ENCODE data around the gene PRR14. TPM values are rescaled to one million over a fixed set of nuclear protein-coding genes. Genes with fewer than 3 reads are reported as not detected.
"Not testable (repeated sequence)": the region's sequence is repeated elsewhere in the genome, so short reads cannot be mapped to it uniquely, and the experiment has no call there.

PRR14 gene
- total RNA-seq, 1 donor from 2014 or later: 6.8 TPM

DNA sequence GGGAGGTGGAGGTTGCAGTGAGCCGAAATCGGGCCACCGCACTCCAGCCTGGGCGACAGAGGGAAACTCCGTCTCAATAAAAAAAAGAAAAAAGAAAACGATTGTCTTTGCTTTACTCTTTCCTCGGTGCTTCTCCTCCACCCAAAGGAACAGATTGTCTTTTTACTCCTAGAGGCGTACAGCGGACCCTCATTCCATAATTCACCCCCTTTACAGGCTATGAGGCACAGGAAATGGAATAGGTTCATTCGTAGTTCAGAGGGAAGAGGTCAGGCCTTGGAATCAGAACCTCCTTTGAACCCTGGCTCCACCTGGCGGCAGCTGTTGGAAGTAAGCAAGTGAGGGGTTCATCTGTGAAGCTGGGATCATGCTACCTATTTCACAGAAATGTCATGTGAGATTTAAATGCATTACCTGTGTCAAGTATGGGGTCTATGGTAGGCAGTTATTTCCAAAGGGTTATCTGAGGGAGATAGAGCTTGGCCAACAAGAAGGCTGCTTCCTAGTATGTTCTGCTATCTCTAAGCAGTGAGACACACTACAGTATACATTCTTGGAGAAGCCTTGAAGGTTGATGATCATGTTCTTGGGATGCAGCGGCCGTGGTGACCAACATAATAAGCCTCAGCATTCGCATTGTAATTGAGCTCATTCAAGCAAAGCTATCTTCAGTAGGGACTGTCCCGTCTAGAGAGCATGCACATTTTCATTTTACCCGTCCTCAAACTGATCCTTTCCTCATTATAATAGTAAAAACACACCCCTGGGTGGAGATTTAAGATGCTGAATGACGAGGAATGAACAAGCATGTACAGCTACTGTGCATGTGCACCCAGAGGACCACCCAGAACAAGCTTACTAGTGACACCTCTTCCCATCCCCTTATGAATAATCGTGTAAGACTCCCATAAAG, 21.9 kb upstream of the PRR14 start:
- Histone ChIP-seq H3K9ac (ENCODE audit: low read depth in 1 of 3, low read length in 3 of 3) (peak overlapping the region in 1 of 3 donors; percentile 57), H3K4me1 (ENCODE audit: control insufficient read depth in 3 of 3, insufficient read depth in 3 of 3, low read length in 3 of 3) (peaks cover 0 to 6% (median 0%) of the 10 kb centered on the region in 3 donors), H3K9me3 (ENCODE audit: control insufficient read depth in 3 of 3, low read length in 3 of 3) (no peaks in the 10 kb centered on the region), H3K36me3 (ENCODE audit: control insufficient read depth in 3 of 3, insufficient read depth in 3 of 3, low read length in 3 of 3) (no peaks in the 10 kb centered on the region), H3K27me3 (ENCODE audit: control insufficient read depth in 3 of 3, insufficient read depth in 3 of 3, low read length in 3 of 3) (peaks cover 0 to 4% (median 0%) of the 10 kb centered on the region in 3 donors), H3K27ac (ENCODE audit: low read depth, low read length) (no peak overlapping the region), H3K4me3 (ENCODE audit: low read length in 3 of 3) (peak overlapping the region in 2 of 3 donors; percentile 38 to 73)

DNA sequence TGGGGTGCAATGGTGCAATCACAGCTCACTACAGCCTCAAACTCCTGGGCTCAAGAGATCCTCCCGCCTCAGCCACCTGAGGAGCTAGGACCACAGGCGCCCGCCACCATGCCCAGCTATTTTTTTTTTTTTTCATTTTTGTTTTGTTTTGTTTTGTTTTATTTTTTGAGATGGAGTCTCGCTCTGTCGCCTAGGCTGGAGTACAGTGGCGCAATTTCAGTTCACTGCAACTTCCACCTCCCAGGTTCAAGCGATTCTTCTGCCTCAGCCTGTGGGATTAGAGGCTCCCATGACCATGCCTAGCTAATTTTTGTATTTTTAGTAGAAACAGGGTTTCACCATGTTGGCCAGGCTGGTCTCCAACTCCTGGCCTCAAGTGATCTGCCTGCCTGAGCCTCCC, 18.3 kb upstream of the PRR14 start:
- H3K4me1 ChIP-seq (ENCODE audit: control insufficient read depth in 3 of 3, insufficient read depth in 3 of 3, low read length in 3 of 3): peaks cover 5 to 10% (median 8%) of the 10 kb centered on the region in 3 donors
- not testable (repeated sequence) for H3K9ac ChIP-seq (ENCODE audit: low read depth in 1 of 3, low read length in 3 of 3); H3K27me3 ChIP-seq (ENCODE audit: control insufficient read depth in 3 of 3, insufficient read depth in 3 of 3, low read length in 3 of 3); H3K4me3 ChIP-seq (ENCODE audit: low read length in 3 of 3); H3K27ac ChIP-seq (ENCODE audit: low read depth, low read length); H3K36me3 ChIP-seq (ENCODE audit: control insufficient read depth in 3 of 3, insufficient read depth in 3 of 3, low read length in 3 of 3); H3K9me3 ChIP-seq (ENCODE audit: control insufficient read depth in 3 of 3, low read length in 3 of 3)

DNA sequence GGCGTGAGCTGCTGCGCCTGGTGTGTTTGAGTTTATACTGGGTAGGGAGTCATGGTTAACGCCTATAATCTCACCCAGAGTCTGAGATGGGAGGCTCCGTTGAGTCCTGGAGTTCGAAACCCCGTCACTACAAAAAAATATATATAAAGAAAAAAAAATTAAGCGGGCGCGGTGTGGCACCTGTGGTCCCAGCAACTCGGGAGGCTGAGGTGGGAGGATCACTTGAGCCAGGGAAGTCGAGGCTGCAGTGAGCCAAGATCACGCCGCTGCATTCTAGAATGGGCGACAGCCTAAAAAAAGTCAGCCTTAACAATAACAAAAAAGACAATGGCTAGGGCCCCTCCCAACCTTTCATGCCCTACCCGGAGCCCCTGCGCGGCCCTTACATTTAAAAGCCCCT, 17.2 kb upstream of the PRR14 start:
- Histone ChIP-seq H3K4me3 (ENCODE audit: low read length in 3 of 3) (peak overlapping the region; percentile 82 to 91 (median 86)), H3K36me3 (ENCODE audit: control insufficient read depth in 3 of 3, insufficient read depth in 3 of 3, low read length in 3 of 3) (no peaks in the 10 kb centered on the region), H3K9me3 (ENCODE audit: control insufficient read depth in 3 of 3, low read length in 3 of 3) (no peaks in the 10 kb centered on the region), H3K27ac (ENCODE audit: low read depth, low read length) (peak overlapping the region; percentile 96), H3K27me3 (ENCODE audit: control insufficient read depth in 3 of 3, insufficient read depth in 3 of 3, low read length in 3 of 3) (no peaks in the 10 kb centered on the region), H3K4me1 (ENCODE audit: control insufficient read depth in 3 of 3, insufficient read depth in 3 of 3, low read length in 3 of 3) (peaks cover 5 to 9% (median 8%) of the 10 kb centered on the region in 3 donors), H3K9ac (ENCODE audit: low read depth in 1 of 3, low read length in 3 of 3) (peak overlapping the region; percentile 76 to 88 (median 84))

DNA sequence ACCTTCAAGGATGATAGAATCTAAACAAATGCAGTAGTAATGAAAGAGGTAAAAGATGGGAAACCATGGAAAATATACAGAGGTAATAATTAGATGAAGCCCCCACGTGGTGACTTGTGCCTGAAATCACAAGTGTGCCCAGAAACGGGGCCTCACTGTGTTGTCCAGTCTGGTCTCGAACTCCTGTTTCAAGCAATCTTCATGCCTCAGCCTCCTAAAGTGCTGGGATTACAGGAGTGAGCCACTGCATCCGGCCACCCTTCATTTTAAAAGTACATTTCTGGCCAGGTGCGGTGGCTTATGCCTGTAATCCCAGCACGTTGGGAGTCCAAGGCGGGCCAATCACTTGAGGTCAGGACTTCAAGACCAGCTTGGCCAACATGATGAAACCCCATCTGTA, 14.2 kb upstream of the PRR14 start:
- Histone ChIP-seq H3K9ac (ENCODE audit: low read depth in 1 of 3, low read length in 3 of 3) (no peak overlapping the region), H3K9me3 (ENCODE audit: control insufficient read depth in 3 of 3, low read length in 3 of 3) (no peaks in the 10 kb centered on the region), H3K27me3 (ENCODE audit: control insufficient read depth in 3 of 3, insufficient read depth in 3 of 3, low read length in 3 of 3) (no peaks in the 10 kb centered on the region), H3K27ac (ENCODE audit: low read depth, low read length) (no peak overlapping the region), H3K4me3 (ENCODE audit: low read length in 3 of 3) (no peak overlapping the region), H3K36me3 (ENCODE audit: control insufficient read depth in 3 of 3, insufficient read depth in 3 of 3, low read length in 3 of 3) (no peaks in the 10 kb centered on the region), H3K4me1 (ENCODE audit: control insufficient read depth in 3 of 3, insufficient read depth in 3 of 3, low read length in 3 of 3) (peaks cover 4 to 8% (median 5%) of the 10 kb centered on the region in 3 donors)

DNA sequence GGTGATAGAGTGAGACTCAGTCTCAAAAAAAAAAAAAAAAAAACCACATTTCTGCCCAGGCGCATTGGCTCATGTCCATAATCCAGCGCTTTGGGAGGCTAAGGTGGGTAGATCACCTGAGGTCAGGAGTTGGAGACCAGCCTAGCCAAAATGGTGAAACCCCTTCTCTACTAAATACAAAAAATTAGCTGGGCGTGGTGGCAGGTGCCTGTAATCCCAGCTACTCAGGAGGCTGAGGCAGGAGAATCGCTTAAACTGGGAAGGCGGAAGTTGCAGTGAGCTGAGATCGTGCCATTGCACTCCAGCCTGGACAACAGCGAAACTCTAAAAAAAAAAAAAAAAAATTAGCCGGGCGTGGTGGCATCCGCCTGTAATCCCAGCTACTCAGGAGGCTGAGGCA, 13.6 kb upstream of the PRR14 start:
- H3K4me1 ChIP-seq (ENCODE audit: control insufficient read depth in 3 of 3, insufficient read depth in 3 of 3, low read length in 3 of 3); H3K9ac ChIP-seq (ENCODE audit: low read depth in 1 of 3, low read length in 3 of 3); H3K9me3 ChIP-seq (ENCODE audit: control insufficient read depth in 3 of 3, low read length in 3 of 3); H3K4me3 ChIP-seq (ENCODE audit: low read length in 3 of 3); H3K27me3 ChIP-seq (ENCODE audit: control insufficient read depth in 3 of 3, insufficient read depth in 3 of 3, low read length in 3 of 3); H3K36me3 ChIP-seq (ENCODE audit: control insufficient read depth in 3 of 3, insufficient read depth in 3 of 3, low read length in 3 of 3); H3K27ac ChIP-seq (ENCODE audit: low read depth, low read length): not testable (repeated sequence)

DNA sequence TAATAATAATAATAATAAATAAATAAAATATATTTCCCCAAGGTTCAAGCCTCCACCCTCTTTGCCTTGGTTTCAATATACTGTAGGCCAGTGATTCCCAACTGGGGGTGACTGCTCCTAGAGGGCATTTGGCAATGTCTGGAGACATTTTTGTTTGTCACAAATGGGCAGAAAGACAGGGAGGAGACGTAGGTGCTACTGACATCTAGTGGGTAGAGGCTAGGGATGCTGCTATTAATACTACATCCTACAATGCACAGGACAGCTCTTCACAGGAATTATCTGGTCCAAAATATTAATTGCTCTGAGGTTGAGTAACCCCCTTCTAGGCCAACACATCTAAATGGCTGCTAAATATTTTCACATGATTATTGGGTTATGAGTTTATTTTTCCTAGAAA, 12.8 kb upstream of the PRR14 start:
- Histone ChIP-seq H3K36me3 (ENCODE audit: control insufficient read depth in 3 of 3, insufficient read depth in 3 of 3, low read length in 3 of 3) (no peaks in the 10 kb centered on the region), H3K27me3 (ENCODE audit: control insufficient read depth in 3 of 3, insufficient read depth in 3 of 3, low read length in 3 of 3) (no peaks in the 10 kb centered on the region), H3K27ac (ENCODE audit: low read depth, low read length) (no peak overlapping the region), H3K9me3 (ENCODE audit: control insufficient read depth in 3 of 3, low read length in 3 of 3) (no peaks in the 10 kb centered on the region), H3K4me3 (ENCODE audit: low read length in 3 of 3) (no peak overlapping the region), H3K9ac (ENCODE audit: low read depth in 1 of 3, low read length in 3 of 3) (no peak overlapping the region), H3K4me1 (ENCODE audit: control insufficient read depth in 3 of 3, insufficient read depth in 3 of 3, low read length in 3 of 3) (peaks cover 4 to 8% (median 5%) of the 10 kb centered on the region in 3 donors)

DNA sequence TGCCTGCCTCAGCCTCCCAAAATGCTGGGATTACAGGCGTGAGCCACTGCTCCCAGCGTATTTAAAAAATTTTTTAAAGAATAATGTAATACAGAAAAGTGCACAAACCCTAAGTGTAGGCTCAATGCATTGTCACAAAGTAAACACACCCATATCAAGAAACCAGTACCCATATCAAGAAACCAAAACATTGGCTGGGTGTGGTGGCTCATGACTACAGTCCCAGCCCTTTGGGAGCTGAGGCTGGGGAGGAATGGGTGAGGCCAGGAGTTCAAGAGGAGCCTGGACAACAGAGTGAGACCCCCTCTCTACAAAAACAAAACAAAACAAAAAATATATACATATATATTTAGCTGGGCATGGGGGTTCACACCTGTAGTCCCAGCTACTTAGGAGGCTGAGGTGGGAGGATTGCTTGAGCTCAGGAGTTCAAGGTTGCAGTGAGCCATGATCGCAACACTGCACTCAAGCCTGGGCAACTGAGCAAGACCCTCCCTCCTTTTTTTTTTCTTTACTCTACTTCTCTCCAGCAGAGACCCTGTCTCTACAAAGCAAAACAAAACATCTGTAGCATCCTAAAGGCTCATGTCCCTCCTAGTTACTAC, 9.3 kb upstream of the PRR14 start:
- Histone ChIP-seq H3K36me3 (ENCODE audit: control insufficient read depth in 3 of 3, insufficient read depth in 3 of 3, low read length in 3 of 3) (no peaks in the 10 kb centered on the region), H3K9me3 (ENCODE audit: control insufficient read depth in 3 of 3, low read length in 3 of 3) (no peaks in the 10 kb centered on the region)

DNA sequence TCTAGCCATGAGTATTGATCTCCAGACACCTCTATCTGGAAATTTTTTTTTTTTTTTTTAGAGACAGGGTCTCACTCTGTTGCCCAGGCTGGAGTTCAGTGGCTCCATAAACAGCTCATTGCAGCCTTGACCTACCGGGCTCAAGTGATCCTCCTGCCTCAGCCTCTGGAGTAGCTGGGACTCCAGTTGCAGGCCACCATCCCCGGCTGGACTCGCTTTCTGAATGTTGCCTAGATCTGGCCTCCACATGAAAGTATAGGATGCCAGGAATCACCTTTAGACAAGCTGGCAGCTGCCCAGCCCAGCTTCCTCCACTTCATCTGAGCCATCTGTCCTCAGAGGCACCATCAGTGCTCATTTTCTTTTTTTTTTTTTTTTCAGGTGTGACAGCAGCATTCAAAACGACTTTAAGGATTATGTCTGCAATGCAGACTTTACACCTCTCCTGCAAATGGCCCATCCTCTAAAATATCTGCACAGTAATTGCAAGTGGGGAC, 6.4 kb upstream of the PRR14 start:
- H3K9ac ChIP-seq (ENCODE audit: low read depth in 1 of 3, low read length in 3 of 3): no peak overlapping the region
- H3K27ac ChIP-seq (ENCODE audit: low read depth, low read length): no peak overlapping the region
- H3K4me1 ChIP-seq (ENCODE audit: control insufficient read depth in 3 of 3, insufficient read depth in 3 of 3, low read length in 3 of 3): no peaks in the 10 kb centered on the region
- H3K36me3 ChIP-seq (ENCODE audit: control insufficient read depth in 3 of 3, insufficient read depth in 3 of 3, low read length in 3 of 3): no peaks in the 10 kb centered on the region
- H3K27me3 ChIP-seq (ENCODE audit: control insufficient read depth in 3 of 3, insufficient read depth in 3 of 3, low read length in 3 of 3): no peaks in the 10 kb centered on the region
- no peaks in the 10 kb centered on the region for H3K9me3 ChIP-seq (ENCODE audit: control insufficient read depth in 3 of 3, low read length in 3 of 3)
- H3K4me3 ChIP-seq (ENCODE audit: low read length in 3 of 3): no peak overlapping the region

More for the DNA sequence above, 9.3 kb upstream of the PRR14 start:
- no peaks in the 10 kb centered on the region for H3K27me3 ChIP-seq (ENCODE audit: control insufficient read depth in 3 of 3, insufficient read depth in 3 of 3, low read length in 3 of 3)
- H3K4me3 ChIP-seq (ENCODE audit: low read length in 3 of 3): no peak overlapping the region
- H3K4me1 ChIP-seq (ENCODE audit: control insufficient read depth in 3 of 3, insufficient read depth in 3 of 3, low read length in 3 of 3): no peaks in the 10 kb centered on the region
- no peak overlapping the region for H3K9ac ChIP-seq (ENCODE audit: low read depth in 1 of 3, low read length in 3 of 3)
- H3K27ac ChIP-seq (ENCODE audit: low read depth, low read length): no peak overlapping the region

DNA sequence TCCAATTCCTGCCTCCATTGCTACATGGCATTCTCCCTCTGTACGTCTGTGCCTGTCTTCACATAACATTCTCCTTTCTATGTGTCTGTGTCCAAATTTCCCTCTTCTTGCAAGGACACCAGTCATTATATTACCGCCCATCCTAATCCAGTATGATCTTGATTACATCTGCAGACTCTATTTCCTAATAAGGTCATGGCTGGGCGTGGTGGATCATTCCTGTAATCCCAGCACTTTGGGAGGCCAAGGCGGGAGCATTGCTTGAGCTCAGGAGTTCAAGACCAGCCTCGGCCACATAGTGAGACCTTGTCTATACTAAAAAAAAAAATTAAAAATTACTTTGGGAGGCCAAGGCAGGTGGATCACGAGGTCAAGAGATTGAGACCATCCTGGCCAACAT, 5.0 kb upstream of the PRR14 start:
- H3K36me3 ChIP-seq (ENCODE audit: control insufficient read depth in 3 of 3, insufficient read depth in 3 of 3, low read length in 3 of 3): no peaks in the 10 kb centered on the region
- H3K4me1 ChIP-seq (ENCODE audit: control insufficient read depth in 3 of 3, insufficient read depth in 3 of 3, low read length in 3 of 3): peaks cover 0 to 9% (median 6%) of the 10 kb centered on the region in 3 donors
- no peak overlapping the region for H3K4me3 ChIP-seq (ENCODE audit: low read length in 3 of 3)
- no peaks in the 10 kb centered on the region for H3K27me3 ChIP-seq (ENCODE audit: control insufficient read depth in 3 of 3, insufficient read depth in 3 of 3, low read length in 3 of 3)
- no peak overlapping the region for H3K9ac ChIP-seq (ENCODE audit: low read depth in 1 of 3, low read length in 3 of 3)
- no peaks in the 10 kb centered on the region for H3K9me3 ChIP-seq (ENCODE audit: control insufficient read depth in 3 of 3, low read length in 3 of 3)
- H3K27ac ChIP-seq (ENCODE audit: low read depth, low read length): no peak overlapping the region

DNA sequence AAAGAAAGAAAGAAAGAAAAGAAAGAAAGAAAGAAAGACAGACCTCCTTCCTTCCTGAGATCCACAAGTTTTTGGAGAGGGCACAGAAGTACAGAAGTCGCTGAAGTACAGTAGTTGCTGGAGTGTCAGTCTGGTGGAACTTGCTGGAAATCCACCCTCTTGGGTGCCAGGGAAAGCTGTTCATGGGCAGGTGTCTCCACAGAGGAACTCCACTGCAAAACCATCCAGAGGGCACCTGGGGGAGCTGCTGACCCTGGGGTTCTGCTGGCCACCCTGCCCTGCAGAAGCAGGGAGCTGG, 3.5 kb upstream of the PRR14 start:
- H3K9ac ChIP-seq (ENCODE audit: low read depth in 1 of 3, low read length in 3 of 3): no peak overlapping the region
- H3K27ac ChIP-seq (ENCODE audit: low read depth, low read length): no peak overlapping the region
- no peaks in the 10 kb centered on the region for H3K9me3 ChIP-seq (ENCODE audit: control insufficient read depth in 3 of 3, low read length in 3 of 3)
- H3K4me1 ChIP-seq (ENCODE audit: control insufficient read depth in 3 of 3, insufficient read depth in 3 of 3, low read length in 3 of 3): peaks cover 12 to 15% (median 12%) of the 10 kb centered on the region in 3 donors
- H3K4me3 ChIP-seq (ENCODE audit: low read length in 3 of 3): no peak overlapping the region
- peaks cover 0 to 2% (median 0%) of the 10 kb centered on the region in 3 donors for H3K36me3 ChIP-seq (ENCODE audit: control insufficient read depth in 3 of 3, insufficient read depth in 3 of 3, low read length in 3 of 3)
- no peaks in the 10 kb centered on the region for H3K27me3 ChIP-seq (ENCODE audit: control insufficient read depth in 3 of 3, insufficient read depth in 3 of 3, low read length in 3 of 3)

Data from skeletal muscle tissue (tissue), 4 donors.